GM19351 (cell line): ENCODE data around the gene COL5A2.
A peak's percentile ranks its signal among the peaks of the same experiment; 100 is the strongest.

Experiments
- ATAC-seq: cut with Tn5 transposase; IDR thresholded peaks from one replicate; pipeline ENCODE4 v1.9.1; 2021; ENCODE audit warnings: mild to moderate bottlenecking, moderate library complexity; ENCODE audit not compliant: unreplicated experiment

The COL5A2 gene

GRCh38 chr2:189150033-189150432 lies 29.5 kb downstream of the COL5A2 start:
- no peak for ATAC-seq

GRCh38 chr2:189147989-189148388 lies 31.6 kb downstream of the COL5A2 start:
- ATAC-seq, result no peak

GRCh38 chr2:189147361-189147760 lies 32.2 kb downstream of the COL5A2 start:
- ATAC-seq, result no peak

GRCh38 chr2:189146553-189146952 lies 33.0 kb downstream of the COL5A2 start:
- no peak for ATAC-seq

GRCh38 chr2:189144700-189145211 lies 34.8 kb downstream of the COL5A2 start:
- no peak for ATAC-seq

GRCh38 chr2:189143925-189144324 lies 35.6 kb downstream of the COL5A2 start:
- no peak for ATAC-seq

GRCh38 chr2:189142893-189143759 lies 36.4 kb downstream of the COL5A2 start:
- peak; percentile 99 for ATAC-seq

GRCh38 chr2:189138800-189139199 lies 40.8 kb downstream of the COL5A2 start:
- no peak for ATAC-seq

- ATAC-seq, result no peak
These were observed 42.0 kb downstream of the COL5A2 start for GRCh38 chr2:189137519-189137918.

- ATAC-seq, result no peak
These were observed 45.1 kb downstream of the COL5A2 start for GRCh38 chr2:189134485-189134884.

GRCh38 chr2:189131991-189132390 lies 47.6 kb downstream of the COL5A2 start:
- ATAC-seq, result no peak

GRCh38 chr2:189129971-189130370 lies 49.6 kb downstream of the COL5A2 start:
- no peak for ATAC-seq

- no peak for ATAC-seq
These were observed 50.6 kb downstream of the COL5A2 start for GRCh38 chr2:189128970-189129369.

- ATAC-seq, result no peak
These were observed 51.8 kb downstream of the COL5A2 start for GRCh38 chr2:189127756-189128155.

GRCh38 chr2:189125195-189125594 lies 54.4 kb downstream of the COL5A2 start:
- ATAC-seq, result no peak

- ATAC-seq, result no peak
These were observed 55.4 kb downstream of the COL5A2 start for GRCh38 chr2:189124175-189124574.

GRCh38 chr2:189118386-189118785 lies 61.2 kb downstream of the COL5A2 start:
- no peak for ATAC-seq

GRCh38 chr2:189116979-189117378 lies 62.6 kb downstream of the COL5A2 start:
- ATAC-seq, result no peak

GRCh38 chr2:189116087-189116486 lies 63.5 kb downstream of the COL5A2 start:
- ATAC-seq, result no peak

GRCh38 chr2:189115126-189115525 lies 64.4 kb downstream of the COL5A2 start:
- no peak for ATAC-seq

- ATAC-seq, result no peak
These were observed 65.6 kb downstream of the COL5A2 start for GRCh38 chr2:189113963-189114362.

- no peak for ATAC-seq
These were observed 68.4 kb downstream of the COL5A2 start for GRCh38 chr2:189111063-189111715.
